ENCODE results near the gene RNF151. TPM values are rescaled to one million over a fixed set of nuclear protein-coding genes. Genes with fewer than 3 reads are reported as not detected.

The RNF151 gene, protein sequence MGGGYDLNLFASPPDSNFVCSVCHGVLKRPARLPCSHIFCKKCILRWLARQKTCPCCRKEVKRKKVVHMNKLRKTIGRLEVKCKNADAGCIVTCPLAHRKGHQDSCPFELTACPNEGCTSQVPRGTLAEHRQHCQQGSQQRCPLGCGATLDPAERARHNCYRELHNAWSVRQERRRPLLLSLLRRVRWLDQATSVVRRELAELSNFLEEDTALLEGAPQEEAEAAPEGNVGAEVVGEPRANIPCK
- polyA plus RNA-seq (2013): not detected in 2 replicates

DNA sequence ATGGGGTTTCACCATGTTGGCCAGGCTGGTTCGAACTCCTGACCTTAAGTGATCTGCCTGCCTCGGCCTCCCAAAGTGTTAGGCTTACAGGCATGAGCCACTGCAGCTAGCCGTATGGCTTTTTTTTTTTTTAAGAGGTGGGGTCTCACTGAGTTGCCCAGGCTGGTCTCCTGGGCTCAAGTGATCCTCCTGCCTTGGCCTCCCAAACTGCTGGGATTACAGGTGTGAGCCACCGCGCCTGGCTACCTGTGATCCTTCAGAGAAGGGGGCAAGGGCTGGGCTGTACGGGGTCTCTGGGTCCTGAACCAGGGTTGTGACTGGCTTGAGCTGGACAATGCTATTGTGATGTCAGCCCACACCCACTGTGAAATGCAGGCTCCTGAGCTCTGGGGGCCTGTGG, at the start of gene RNF151:
Gene RNF151 (plus strand): TSS at position 397 of the 400 bp plus-strand sequence. CDS start 26 bp downstream, outside the sequence.
- no peak within 1 kb of the TSS for H3K27ac ChIP-seq (ENCODE audit: low read depth, low read length)
- H4K12ac ChIP-seq (ENCODE audit: low read depth, low read length): no peak within 1 kb of the TSS
- no peak within 1 kb of the TSS for H4K91ac ChIP-seq (ENCODE audit: low read depth, low read length)
- H3K18ac ChIP-seq (ENCODE audit: low read length): no peak within 1 kb of the TSS
- no peak within 1 kb of the TSS for H2AFZ ChIP-seq (ENCODE audit: insufficient read depth, low read length, poor library complexity)
- DNase-seq: no peak
- peak within 1 kb of the TSS; percentile 87 for H3K4me2 ChIP-seq (ENCODE audit: low read length)
- H4K8ac ChIP-seq (ENCODE audit: low read depth, low read length): no peak within 1 kb of the TSS
- H3K4me1 ChIP-seq (ENCODE audit: control insufficient read depth in 1 of 2, insufficient read depth in 2 of 2, low read length in 2 of 2): peaks cover 10 to 13% of the 10 kb centered on the region in 2 experiments
- no peak within 1 kb of the TSS for H2BK120ac ChIP-seq (ENCODE audit: insufficient read depth, low read length, poor library complexity)
- H3K79me2 ChIP-seq (ENCODE audit: control insufficient read depth, insufficient read depth, low read length, poor library complexity): peaks cover 19% of the 10 kb centered on the region
- H3K9ac ChIP-seq (ENCODE audit: low read length): peak within 1 kb of the TSS; percentile 100
- H3K23ac ChIP-seq (ENCODE audit: low read length): no peak within 1 kb of the TSS
- H3K27me3 ChIP-seq (ENCODE audit: insufficient read depth, low read length): no peaks in the 10 kb centered on the region
- no peaks in the 10 kb centered on the region for H3K9me3 ChIP-seq (ENCODE audit: insufficient read depth, low read depth, low read length)
- H2BK12ac ChIP-seq (ENCODE audit: low read length): no peak within 1 kb of the TSS
- peak within 1 kb of the TSS; percentile 97 for H3K4me3 ChIP-seq (ENCODE audit: low read depth, low read length)
- peak within 1 kb of the TSS; percentile 90 for H3K4ac ChIP-seq (ENCODE audit: low read depth, low read length)
- WGBS (ENCODE audit: extremely low coverage, insufficient coverage, insufficient read length): no CpG with 5 or more reads among the region's 6 CpGs
- H2BK5ac ChIP-seq (ENCODE audit: low read depth, low read length, poor library complexity): no peak within 1 kb of the TSS
- no peak within 1 kb of the TSS for H3K14ac ChIP-seq (ENCODE audit: low read length)
- peaks cover 8% of the 10 kb centered on the region for H3K79me1 ChIP-seq (ENCODE audit: low read length)
- H2AK5ac ChIP-seq (ENCODE audit: low read length): no peak within 1 kb of the TSS
- H3K36me3 ChIP-seq (ENCODE audit: control insufficient read depth in 1 of 2, insufficient read depth in 2 of 2, low read length in 2 of 2): peaks cover 23 to 24% of the 10 kb centered on the region in 2 experiments

DNA sequence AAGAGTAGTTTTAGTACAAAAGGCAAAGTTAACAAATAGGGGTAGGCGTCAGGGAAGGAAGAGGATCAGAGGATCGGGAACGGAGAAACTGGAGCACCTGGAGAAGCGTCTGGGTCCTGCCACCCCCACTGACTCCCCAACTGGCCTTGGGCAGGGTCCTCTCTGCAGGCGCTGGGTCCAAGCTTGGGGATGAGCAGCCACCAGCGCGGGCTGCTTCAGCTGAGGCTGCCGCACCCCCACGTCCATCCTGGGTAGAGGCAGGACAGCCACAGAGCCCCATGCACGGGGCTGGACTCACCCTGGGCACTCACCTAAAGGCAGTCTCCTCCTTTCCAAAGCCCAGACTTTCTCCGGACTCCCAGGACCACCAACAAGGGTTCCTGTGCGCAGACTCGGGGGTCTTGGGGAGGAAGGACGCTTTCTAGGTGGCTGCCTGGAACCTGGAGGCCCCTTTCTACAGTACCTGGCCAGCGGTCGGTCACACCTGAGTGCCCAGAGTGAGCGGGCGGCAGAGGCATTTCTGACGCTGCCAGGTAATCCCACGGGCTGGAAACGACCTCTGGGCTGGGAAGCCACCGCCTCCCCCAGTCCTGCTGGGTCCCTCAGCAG, 49.5 kb upstream of the RNF151 start:
- no peaks in the 10 kb centered on the region for H3K79me2 ChIP-seq (ENCODE audit: control insufficient read depth, insufficient read depth, low read length, poor library complexity)
- no peak overlapping the region for H3K27ac ChIP-seq (ENCODE audit: low read depth, low read length)
- H3K4ac ChIP-seq (ENCODE audit: low read depth, low read length): no peak overlapping the region
- H2BK5ac ChIP-seq (ENCODE audit: low read depth, low read length, poor library complexity): no peak overlapping the region
- no peak overlapping the region for H3K23ac ChIP-seq (ENCODE audit: low read length)
- no peak for DNase-seq
- H3K14ac ChIP-seq (ENCODE audit: low read length): no peak overlapping the region
- no peak overlapping the region for H2AFZ ChIP-seq (ENCODE audit: insufficient read depth, low read length, poor library complexity)
- no peak overlapping the region for H2BK120ac ChIP-seq (ENCODE audit: insufficient read depth, low read length, poor library complexity)
- H3K4me1 ChIP-seq (ENCODE audit: control insufficient read depth in 1 of 2, insufficient read depth in 2 of 2, low read length in 2 of 2): peaks cover 0 to 4% of the 10 kb centered on the region in 2 experiments
- H3K9ac ChIP-seq (ENCODE audit: low read length): no peak overlapping the region
- no CpG with 5 or more reads among the region's 22 CpGs for WGBS (ENCODE audit: extremely low coverage, insufficient coverage, insufficient read length)
- H4K12ac ChIP-seq (ENCODE audit: low read depth, low read length): no peak overlapping the region
- H3K4me2 ChIP-seq (ENCODE audit: low read length): no peak overlapping the region
- no peak overlapping the region for H2AK5ac ChIP-seq (ENCODE audit: low read length)
- no peak overlapping the region for H3K4me3 ChIP-seq (ENCODE audit: low read depth, low read length)
- no peaks in the 10 kb centered on the region for H3K36me3 ChIP-seq (ENCODE audit: control insufficient read depth in 1 of 2, insufficient read depth in 2 of 2, low read length in 2 of 2)
- H3K9me3 ChIP-seq (ENCODE audit: insufficient read depth, low read depth, low read length): peaks cover 5% of the 10 kb centered on the region
- H3K79me1 ChIP-seq (ENCODE audit: low read length): no peaks in the 10 kb centered on the region
- no peak overlapping the region for H2BK12ac ChIP-seq (ENCODE audit: low read length)
- no peak overlapping the region for H4K8ac ChIP-seq (ENCODE audit: low read depth, low read length)
- H4K91ac ChIP-seq (ENCODE audit: low read depth, low read length): no peak overlapping the region
- H3K27me3 ChIP-seq (ENCODE audit: insufficient read depth, low read length): peaks cover 56% of the 10 kb centered on the region
- no peak overlapping the region for H3K18ac ChIP-seq (ENCODE audit: low read length)

DNA sequence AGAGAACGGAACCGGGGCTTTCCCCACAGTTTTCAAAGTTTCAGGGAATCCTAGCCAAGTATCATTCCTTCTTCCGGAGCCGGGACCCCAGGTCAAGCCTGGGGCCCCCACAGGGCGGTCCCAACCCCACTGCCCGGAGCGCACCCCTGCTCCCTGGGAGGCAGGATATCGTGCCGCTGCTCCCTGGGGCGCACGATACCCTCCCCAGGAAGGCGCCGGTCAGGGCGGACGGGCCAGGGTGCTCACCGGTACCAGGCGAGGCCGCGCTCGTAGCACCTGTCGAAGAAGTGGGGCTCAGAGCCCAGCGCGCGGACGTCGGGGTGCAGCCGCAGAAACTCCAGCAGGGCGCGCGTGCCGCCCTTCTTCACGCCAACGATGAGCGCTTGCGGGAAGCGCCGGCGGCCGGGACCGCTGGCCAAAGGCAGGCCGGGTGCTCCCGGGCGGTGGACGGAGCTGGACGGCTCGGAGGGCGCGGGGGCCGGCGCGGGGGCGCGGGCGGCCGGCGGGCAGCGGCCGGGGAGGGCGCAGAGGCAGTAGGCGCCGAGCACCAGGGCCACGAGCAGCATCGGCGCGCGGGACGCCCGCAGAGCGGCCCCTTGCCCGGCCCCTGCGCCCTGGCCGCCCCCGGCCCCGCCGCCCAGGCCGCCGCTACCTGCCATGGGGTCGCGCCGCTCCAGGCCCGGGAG, 48.8 kb upstream of the RNF151 start:
- H3K4me2 ChIP-seq (ENCODE audit: low read length): no peak overlapping the region
- no peak overlapping the region for H4K91ac ChIP-seq (ENCODE audit: low read depth, low read length)
- no peak for DNase-seq

DNA sequence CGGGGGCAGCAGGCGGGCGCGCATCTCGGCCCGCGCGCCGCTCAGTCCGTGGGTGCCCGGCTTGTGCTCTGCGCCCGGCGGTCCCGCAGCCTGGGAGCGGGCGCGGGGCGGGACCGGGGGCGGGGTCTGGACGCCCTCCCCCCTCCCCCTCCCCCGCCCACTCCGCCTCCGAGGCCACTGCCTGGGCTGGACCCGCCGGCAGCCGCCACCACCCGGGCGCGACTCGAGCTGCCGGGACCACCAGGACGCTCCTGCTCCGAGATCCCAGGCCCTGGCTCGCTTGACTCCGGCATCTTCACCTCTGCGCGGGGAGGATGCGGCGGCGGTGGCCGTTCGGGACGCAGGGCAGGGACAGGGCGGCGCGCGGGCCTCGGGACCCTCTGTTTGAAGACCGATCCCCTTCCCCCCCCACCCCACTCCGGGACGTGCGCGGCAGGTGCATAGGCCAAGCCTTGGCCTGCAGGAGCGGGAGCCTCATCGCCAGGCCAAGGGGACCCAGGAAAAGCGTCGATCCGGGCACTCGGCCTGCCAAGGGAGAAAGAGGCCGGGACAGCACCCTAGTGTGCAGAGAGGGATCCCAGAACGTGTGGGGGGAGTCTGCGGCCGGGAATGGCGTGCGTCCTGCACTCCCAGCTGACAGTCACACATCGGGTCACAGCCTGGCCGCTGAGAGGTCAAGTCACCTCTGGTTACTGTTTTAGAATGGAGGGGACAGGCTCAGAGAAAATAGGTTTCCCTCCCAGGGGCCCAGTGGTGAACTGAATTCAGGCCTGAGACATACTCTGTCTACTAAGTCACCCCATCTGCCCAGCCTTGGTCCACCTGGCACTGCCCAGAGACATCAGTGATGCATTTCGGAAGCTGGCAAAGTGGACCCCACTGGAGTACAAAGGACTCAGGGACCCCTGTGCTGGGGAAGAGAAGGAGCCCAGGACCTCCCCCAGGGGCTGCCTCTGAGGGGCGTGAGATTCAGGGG, 48.0 kb upstream of the RNF151 start, which contains the start of gene HS3ST6:
Gene HS3ST6 (minus strand): TSS at position 65 of the 976 bp plus-strand sequence. CDS start 92 bp downstream, outside the sequence.
- Histone ChIP-seq H2BK5ac (ENCODE audit: low read depth, low read length, poor library complexity) (no peak within 1 kb of the TSS), H3K4ac (ENCODE audit: low read depth, low read length) (no peak within 1 kb of the TSS), H2BK12ac (ENCODE audit: low read length) (no peak within 1 kb of the TSS), H3K23ac (ENCODE audit: low read length) (no peak within 1 kb of the TSS), H3K9ac (ENCODE audit: low read length) (no peak within 1 kb of the TSS), H2AK5ac (ENCODE audit: low read length) (no peak within 1 kb of the TSS), H4K8ac (ENCODE audit: low read depth, low read length) (no peak within 1 kb of the TSS), H3K36me3 (ENCODE audit: control insufficient read depth in 1 of 2, insufficient read depth in 2 of 2, low read length in 2 of 2) (no peaks in the 10 kb centered on the region), H3K14ac (ENCODE audit: low read length) (no peak within 1 kb of the TSS), H4K91ac (ENCODE audit: low read depth, low read length) (no peak within 1 kb of the TSS), H3K4me3 (ENCODE audit: low read depth, low read length) (no peak within 1 kb of the TSS), H3K9me3 (ENCODE audit: insufficient read depth, low read depth, low read length) (peaks cover 5% of the 10 kb centered on the region), H3K4me2 (ENCODE audit: low read length) (no peak within 1 kb of the TSS), H2BK120ac (ENCODE audit: insufficient read depth, low read length, poor library complexity) (no peak within 1 kb of the TSS), H3K79me1 (ENCODE audit: low read length) (no peaks in the 10 kb centered on the region), H3K18ac (ENCODE audit: low read length) (no peak within 1 kb of the TSS), H3K4me1 (ENCODE audit: control insufficient read depth in 1 of 2, insufficient read depth in 2 of 2, low read length in 2 of 2) (peaks cover 0 to 4% of the 10 kb centered on the region in 2 experiments), H4K12ac (ENCODE audit: low read depth, low read length) (no peak within 1 kb of the TSS), H3K79me2 (ENCODE audit: control insufficient read depth, insufficient read depth, low read length, poor library complexity) (no peaks in the 10 kb centered on the region), H3K27ac (ENCODE audit: low read depth, low read length) (no peak within 1 kb of the TSS), H3K27me3 (ENCODE audit: insufficient read depth, low read length) (peaks cover 65% of the 10 kb centered on the region), H2AFZ (ENCODE audit: insufficient read depth, low read length, poor library complexity) (no peak within 1 kb of the TSS)
- DNase-seq: peak in 1 of 2 donors; percentile 32
- no CpG with 5 or more reads among the region's 71 CpGs for WGBS (ENCODE audit: extremely low coverage, insufficient coverage, insufficient read length)

More for the DNA sequence above, 48.8 kb upstream of the RNF151 start:
- peaks cover 0 to 4% of the 10 kb centered on the region in 2 experiments for H3K4me1 ChIP-seq (ENCODE audit: control insufficient read depth in 1 of 2, insufficient read depth in 2 of 2, low read length in 2 of 2)
- peaks cover 58% of the 10 kb centered on the region for H3K27me3 ChIP-seq (ENCODE audit: insufficient read depth, low read length)
- no peak overlapping the region for H2AK5ac ChIP-seq (ENCODE audit: low read length)
- H3K27ac ChIP-seq (ENCODE audit: low read depth, low read length): no peak overlapping the region
- H4K12ac ChIP-seq (ENCODE audit: low read depth, low read length): no peak overlapping the region
- no peaks in the 10 kb centered on the region for H3K79me2 ChIP-seq (ENCODE audit: control insufficient read depth, insufficient read depth, low read length, poor library complexity)
- H2AFZ ChIP-seq (ENCODE audit: insufficient read depth, low read length, poor library complexity): no peak overlapping the region
- H2BK12ac ChIP-seq (ENCODE audit: low read length): no peak overlapping the region
- no peak overlapping the region for H3K4ac ChIP-seq (ENCODE audit: low read depth, low read length)
- H3K9me3 ChIP-seq (ENCODE audit: insufficient read depth, low read depth, low read length): peaks cover 5% of the 10 kb centered on the region
- no peak overlapping the region for H3K23ac ChIP-seq (ENCODE audit: low read length)
- H3K4me3 ChIP-seq (ENCODE audit: low read depth, low read length): no peak overlapping the region
- WGBS (ENCODE audit: extremely low coverage, insufficient coverage, insufficient read length): no CpG with 5 or more reads among the region's 81 CpGs
- H3K18ac ChIP-seq (ENCODE audit: low read length): no peak overlapping the region
- H2BK120ac ChIP-seq (ENCODE audit: insufficient read depth, low read length, poor library complexity): no peak overlapping the region
- H3K36me3 ChIP-seq (ENCODE audit: control insufficient read depth in 1 of 2, insufficient read depth in 2 of 2, low read length in 2 of 2): no peaks in the 10 kb centered on the region
- H3K79me1 ChIP-seq (ENCODE audit: low read length): no peaks in the 10 kb centered on the region
- no peak overlapping the region for H3K9ac ChIP-seq (ENCODE audit: low read length)
- no peak overlapping the region for H3K14ac ChIP-seq (ENCODE audit: low read length)
- H2BK5ac ChIP-seq (ENCODE audit: low read depth, low read length, poor library complexity): no peak overlapping the region
- H4K8ac ChIP-seq (ENCODE audit: low read depth, low read length): no peak overlapping the region
